Thyroid gland (tissue), 4 donors: ENCODE data around the gene METTL21C.

Experiments used
- POLR2A ChIP-seq, 2 donors: fragments of 450-650 bp; IDR thresholded peaks; one replicate each; pipeline ENCODE4 v1.6.1; 2017; ENCODE audit warnings: antibody characterized with exemption in 2 of 2, mild to moderate bottlenecking in 2 of 2, moderate library complexity in 1 of 2
- TF ChIP-seq, protein P1 (sequence below), 6 experiments: fragments of 200-600 bp in 3 of 6; fragments of 450-650 bp in 3 of 6; sonication (generic) in 3 of 6; IDR thresholded peaks; one replicate each; pipeline ENCODE4 v1.5.1; 2016 to 2019; ENCODE audit warnings: antibody characterized with exemption in 6 of 6, mild to moderate bottlenecking in 2 of 6, inconsistent platforms in 1 of 6, moderate library complexity in 1 of 6

DNA sequence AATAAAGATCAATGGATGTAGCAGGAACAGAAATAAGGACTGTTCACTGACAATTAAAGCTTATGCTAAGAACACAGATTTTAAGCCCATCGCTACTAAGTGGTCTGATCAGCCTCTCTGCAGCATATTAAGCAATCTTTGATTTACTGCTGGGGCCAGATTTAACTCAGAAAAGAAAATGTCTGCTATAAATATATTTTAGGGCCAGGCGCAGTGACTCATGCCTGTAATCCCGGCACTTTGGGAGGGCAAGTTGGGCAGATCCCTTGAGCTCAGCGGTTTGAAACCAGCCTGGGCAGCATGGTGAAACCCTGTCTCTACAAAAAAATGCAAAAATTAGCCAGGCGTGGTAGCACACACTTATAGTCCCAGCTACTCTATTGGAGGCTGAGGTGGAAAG, 43.0 kb downstream of the METTL21C start:
- TF ChIP-seq, protein P1, sequence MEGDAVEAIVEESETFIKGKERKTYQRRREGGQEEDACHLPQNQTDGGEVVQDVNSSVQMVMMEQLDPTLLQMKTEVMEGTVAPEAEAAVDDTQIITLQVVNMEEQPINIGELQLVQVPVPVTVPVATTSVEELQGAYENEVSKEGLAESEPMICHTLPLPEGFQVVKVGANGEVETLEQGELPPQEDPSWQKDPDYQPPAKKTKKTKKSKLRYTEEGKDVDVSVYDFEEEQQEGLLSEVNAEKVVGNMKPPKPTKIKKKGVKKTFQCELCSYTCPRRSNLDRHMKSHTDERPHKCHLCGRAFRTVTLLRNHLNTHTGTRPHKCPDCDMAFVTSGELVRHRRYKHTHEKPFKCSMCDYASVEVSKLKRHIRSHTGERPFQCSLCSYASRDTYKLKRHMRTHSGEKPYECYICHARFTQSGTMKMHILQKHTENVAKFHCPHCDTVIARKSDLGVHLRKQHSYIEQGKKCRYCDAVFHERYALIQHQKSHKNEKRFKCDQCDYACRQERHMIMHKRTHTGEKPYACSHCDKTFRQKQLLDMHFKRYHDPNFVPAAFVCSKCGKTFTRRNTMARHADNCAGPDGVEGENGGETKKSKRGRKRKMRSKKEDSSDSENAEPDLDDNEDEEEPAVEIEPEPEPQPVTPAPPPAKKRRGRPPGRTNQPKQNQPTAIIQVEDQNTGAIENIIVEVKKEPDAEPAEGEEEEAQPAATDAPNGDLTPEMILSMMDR (IDR thresholded peaks at IDR 0.05): no peak
- TF ChIP-seq POLR2A (IDR thresholded peaks at IDR 0.05): no peak
